Measurements from ENCODE around the gene MIOX.
"Not testable (repeated sequence)": the region's sequence is repeated elsewhere in the genome, so short reads cannot be mapped to it uniquely, and the experiment has no call there.

MIOX gene

GRCh38 chr22:50528682-50529415, 42.2 kb downstream of the MIOX start:
- in situ Hi-C loops (cut with HindIII; ENCODE audit: low pct_unique_long_range_greater_than_20kb, low sequenced_read_pairs): no loop called here
- DNase-seq (ENCODE audit: low read depth in 1 of 2, low spot score in 1 of 2): no peak
- no peak for TF ChIP-seq JUND (IDR thresholded peaks at IDR 0.05; ENCODE audit: low read depth)

GRCh38 chr22:50529416-50529896, 42.8 kb downstream of the MIOX start:
- in situ Hi-C loops (cut with HindIII; ENCODE audit: low pct_unique_long_range_greater_than_20kb, low sequenced_read_pairs): no loop called here
- no peak for TF ChIP-seq JUND (IDR thresholded peaks at IDR 0.05; ENCODE audit: low read depth)
- no peak for DNase-seq (ENCODE audit: low read depth in 1 of 2, low spot score in 1 of 2)

- peak; percentile 75 to 90 for DNase-seq (ENCODE audit: low read depth in 1 of 2, low spot score in 1 of 2)
- no peak for TF ChIP-seq JUND (IDR thresholded peaks at IDR 0.05; ENCODE audit: low read depth)
- in situ Hi-C loops (cut with HindIII; ENCODE audit: low pct_unique_long_range_greater_than_20kb, low sequenced_read_pairs): no loop called here
Observed at GRCh38 chr22:50529897-50530579, 43.4 kb downstream of the MIOX start, which contains the start of gene TYMP. Gene TYMP, minus strand, starts transcription at chr22:50530012. Its CDS starts 303 bp downstream, at chr22:50529709.

GRCh38 chr22:50530580-50530876, 43.9 kb downstream of the MIOX start:
- TF ChIP-seq JUND (IDR thresholded peaks at IDR 0.05; ENCODE audit: low read depth): no peak
- no peak for DNase-seq (ENCODE audit: low read depth in 1 of 2, low spot score in 1 of 2)
- in situ Hi-C loops (cut with HindIII; ENCODE audit: low pct_unique_long_range_greater_than_20kb, low sequenced_read_pairs): no loop called here

GRCh38 chr22:50530877-50531545, 44.4 kb downstream of the MIOX start:
- in situ Hi-C loops (cut with HindIII; ENCODE audit: low pct_unique_long_range_greater_than_20kb, low sequenced_read_pairs): no loop called here
- peak; percentile 81 to 87 for DNase-seq (ENCODE audit: low read depth in 1 of 2, low spot score in 1 of 2)
- no peak for TF ChIP-seq JUND (IDR thresholded peaks at IDR 0.05; ENCODE audit: low read depth)

GRCh38 chr22:50531546-50531961, 44.9 kb downstream of the MIOX start:
- in situ Hi-C loops (cut with HindIII; ENCODE audit: low pct_unique_long_range_greater_than_20kb, low sequenced_read_pairs): no loop called here
- peak in 1 of 2 experiments; percentile 55 for DNase-seq (ENCODE audit: low read depth in 1 of 2, low spot score in 1 of 2)
- no peak for TF ChIP-seq JUND (IDR thresholded peaks at IDR 0.05; ENCODE audit: low read depth)

GRCh38 chr22:50531962-50532674, 45.5 kb downstream of the MIOX start:
- peak; percentile 53 to 56 for DNase-seq (ENCODE audit: low read depth in 1 of 2, low spot score in 1 of 2)
- in situ Hi-C loops (cut with HindIII; ENCODE audit: low pct_unique_long_range_greater_than_20kb, low sequenced_read_pairs): no loop called here

GRCh38 chr22:50532824-50533796, 46.5 kb downstream of the MIOX start:
- TF ChIP-seq JUND (IDR thresholded peaks at IDR 0.05; ENCODE audit: low read depth): no peak
- in situ Hi-C loops (cut with HindIII; ENCODE audit: low pct_unique_long_range_greater_than_20kb, low sequenced_read_pairs): no loop called here

More at GRCh38 chr22:50531962-50532674, 45.5 kb downstream of the MIOX start:
- no peak for TF ChIP-seq JUND (IDR thresholded peaks at IDR 0.05; ENCODE audit: low read depth)

DNA sequence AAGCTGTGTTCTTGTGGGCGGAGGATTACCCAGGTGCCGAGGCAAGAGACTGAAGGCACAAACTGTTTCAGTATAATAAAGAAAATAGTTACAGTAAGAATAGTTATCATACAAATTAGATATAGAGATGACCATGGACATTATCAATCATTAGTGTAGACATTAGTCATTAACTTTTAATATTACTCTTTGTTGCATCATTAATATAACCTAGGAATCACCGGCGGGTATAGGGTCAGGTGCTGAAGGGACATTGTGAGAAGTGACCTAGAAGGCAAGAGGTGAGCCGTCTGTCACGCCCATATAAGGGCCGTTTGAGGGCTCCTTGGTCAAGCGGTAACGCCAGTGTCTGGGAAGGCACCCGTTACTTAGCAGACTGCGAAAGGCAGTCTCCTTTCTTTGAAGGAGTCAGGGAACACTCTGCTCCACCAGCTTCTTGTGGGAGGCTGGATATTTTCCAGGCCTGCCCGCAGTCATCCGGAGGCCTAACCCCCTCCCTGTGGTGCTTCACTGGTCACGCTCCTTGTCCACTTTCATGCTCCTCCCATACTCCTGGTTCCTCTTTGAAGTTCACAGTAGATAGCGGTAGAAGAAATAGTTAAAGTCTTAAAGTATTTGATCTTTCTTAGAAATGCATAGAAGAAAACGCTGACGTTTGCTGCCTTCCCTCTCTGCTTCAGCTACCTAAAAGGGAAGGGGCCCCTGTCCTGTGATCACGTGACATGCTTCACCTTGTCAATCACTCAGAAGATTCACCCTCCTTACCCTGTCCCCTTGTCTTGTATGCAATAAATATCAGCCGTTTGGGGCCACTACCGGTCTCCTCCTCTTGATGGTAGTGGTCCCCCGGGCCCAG, 47.4 kb downstream of the MIOX start:
- DNase-seq (ENCODE audit: low read depth in 1 of 2, low spot score in 1 of 2); in situ Hi-C loops (cut with HindIII; ENCODE audit: low pct_unique_long_range_greater_than_20kb, low sequenced_read_pairs): not testable (repeated sequence)

More at GRCh38 chr22:50532824-50533796, 46.5 kb downstream of the MIOX start:
- DNase-seq (ENCODE audit: low read depth in 1 of 2, low spot score in 1 of 2): no peak

DNA sequence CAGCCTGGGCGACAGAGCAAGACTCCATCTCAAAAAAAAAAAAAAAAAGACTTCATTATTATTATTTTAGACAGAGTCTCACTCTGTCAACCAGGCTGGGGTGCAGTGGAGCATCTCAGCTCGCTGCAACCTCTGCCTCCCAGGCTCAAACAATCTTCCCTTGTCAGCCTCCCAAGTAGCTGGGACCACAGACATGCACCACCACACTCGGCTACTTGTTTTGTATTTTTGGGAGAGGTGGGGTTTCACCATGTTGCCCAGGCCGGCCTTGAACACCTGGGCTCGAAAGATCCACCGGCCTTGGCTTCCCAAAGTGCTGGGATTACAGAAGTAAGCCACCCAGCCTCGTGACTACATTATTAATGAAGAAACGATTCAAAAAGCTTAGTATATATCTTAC, 48.5 kb downstream of the MIOX start:
- in situ Hi-C loops (cut with HindIII; ENCODE audit: low pct_unique_long_range_greater_than_20kb, low sequenced_read_pairs): no loop called here
- no peak for TF ChIP-seq JUND (IDR thresholded peaks at IDR 0.05; ENCODE audit: low read depth)
- no peak for DNase-seq (ENCODE audit: low read depth in 1 of 2, low spot score in 1 of 2)

DNA sequence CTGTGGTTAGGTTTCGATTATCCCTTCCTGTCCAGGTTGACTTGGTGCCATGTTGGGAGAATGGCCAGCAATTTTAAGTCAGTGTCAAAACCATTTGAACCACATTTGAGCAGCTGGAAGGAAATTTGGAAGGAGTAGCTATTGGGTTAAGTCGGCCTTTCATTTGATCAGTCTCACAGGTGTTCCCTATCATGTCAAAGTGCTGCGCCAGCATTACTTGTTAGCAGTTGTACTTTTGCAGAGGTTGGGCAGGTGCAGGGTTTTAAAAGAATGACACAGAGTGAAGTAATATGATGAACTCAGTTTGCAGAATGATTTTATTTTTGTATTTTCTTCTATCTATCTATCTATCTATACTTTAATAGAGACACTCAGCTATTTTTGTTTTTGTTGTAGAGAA, 49.6 kb downstream of the MIOX start:
- in situ Hi-C loops (cut with HindIII; ENCODE audit: low pct_unique_long_range_greater_than_20kb, low sequenced_read_pairs): no loop called here
- TF ChIP-seq JUND (IDR thresholded peaks at IDR 0.05; ENCODE audit: low read depth): no peak
- DNase-seq (ENCODE audit: low read depth in 1 of 2, low spot score in 1 of 2): no peak

Data from T47D (cell line).